Measurements from ENCODE around the gene MLYCD.

MLYCD gene

GRCh38 chr16:83956336-83957289 lies 57.7 kb downstream of the MLYCD start:
- peak; percentile 67 for DNase-seq (ENCODE audit: low spot score)

DNA sequence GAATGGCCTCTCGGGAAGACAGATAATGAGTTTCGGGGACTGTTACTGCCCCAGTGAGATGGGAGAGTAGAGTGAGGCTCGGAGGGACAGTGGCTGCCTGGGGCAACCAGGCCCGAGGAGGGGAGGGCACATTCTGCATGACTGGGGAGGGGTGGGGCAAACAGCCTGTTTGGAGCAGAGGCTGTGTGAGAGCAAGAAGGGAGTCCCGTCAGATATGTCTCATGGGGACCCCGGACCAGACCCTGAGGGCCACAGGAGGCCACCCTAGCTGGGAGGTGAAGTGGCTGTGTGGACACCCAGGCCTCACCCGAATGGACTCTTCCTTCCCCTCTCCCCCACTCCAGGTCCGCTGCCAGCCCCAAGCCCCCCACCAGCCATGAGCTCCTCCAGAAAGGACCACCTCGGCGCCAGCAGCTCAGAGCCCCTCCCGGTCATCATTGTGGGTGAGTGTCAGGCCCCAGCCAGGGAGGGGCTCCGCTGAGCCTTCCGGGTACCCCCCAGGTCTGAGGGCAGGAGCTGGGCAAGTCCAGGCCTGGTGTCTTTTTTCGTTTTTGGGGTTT lies 58.5 kb downstream of the MLYCD start:
- no peak for DNase-seq (ENCODE audit: low spot score)

DNA sequence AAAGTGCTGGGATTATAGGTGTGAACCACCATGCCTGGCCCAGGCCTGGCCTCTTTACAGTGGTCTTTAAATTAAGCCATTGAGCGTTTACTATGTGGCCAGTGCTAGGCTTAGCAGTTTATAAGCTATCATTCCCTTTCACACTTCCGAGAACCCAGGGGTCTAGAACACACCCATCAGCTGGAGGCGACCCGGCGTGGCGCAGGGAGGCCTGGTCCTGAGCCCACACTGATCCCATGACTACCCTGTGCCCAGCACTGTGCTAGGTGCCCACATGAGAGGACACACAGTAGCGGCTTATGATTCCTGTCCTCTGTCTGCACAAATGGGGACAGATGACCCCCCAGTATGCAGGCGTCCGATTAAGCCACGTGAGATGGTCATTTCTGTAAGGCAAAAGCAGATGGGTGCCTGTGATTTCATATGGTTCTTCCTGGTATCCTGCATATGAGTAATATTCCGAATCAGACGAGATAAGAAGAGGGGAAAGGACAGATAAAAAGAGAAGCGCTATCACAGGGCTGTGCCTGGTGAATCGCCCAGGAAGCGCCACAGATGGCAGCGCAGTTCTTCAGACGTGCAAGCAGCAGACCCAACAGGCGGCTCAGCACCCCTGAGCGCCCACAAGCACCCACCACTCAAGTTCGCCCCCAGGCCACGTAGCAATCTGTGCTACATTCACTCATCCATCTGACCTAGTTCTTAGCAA lies 59.4 kb downstream of the MLYCD start:
- no peak for DNase-seq (ENCODE audit: low spot score)

GRCh38 chr16:83958846-83959565 lies 60.1 kb downstream of the MLYCD start:
- no peak for DNase-seq (ENCODE audit: low spot score)

DNA sequence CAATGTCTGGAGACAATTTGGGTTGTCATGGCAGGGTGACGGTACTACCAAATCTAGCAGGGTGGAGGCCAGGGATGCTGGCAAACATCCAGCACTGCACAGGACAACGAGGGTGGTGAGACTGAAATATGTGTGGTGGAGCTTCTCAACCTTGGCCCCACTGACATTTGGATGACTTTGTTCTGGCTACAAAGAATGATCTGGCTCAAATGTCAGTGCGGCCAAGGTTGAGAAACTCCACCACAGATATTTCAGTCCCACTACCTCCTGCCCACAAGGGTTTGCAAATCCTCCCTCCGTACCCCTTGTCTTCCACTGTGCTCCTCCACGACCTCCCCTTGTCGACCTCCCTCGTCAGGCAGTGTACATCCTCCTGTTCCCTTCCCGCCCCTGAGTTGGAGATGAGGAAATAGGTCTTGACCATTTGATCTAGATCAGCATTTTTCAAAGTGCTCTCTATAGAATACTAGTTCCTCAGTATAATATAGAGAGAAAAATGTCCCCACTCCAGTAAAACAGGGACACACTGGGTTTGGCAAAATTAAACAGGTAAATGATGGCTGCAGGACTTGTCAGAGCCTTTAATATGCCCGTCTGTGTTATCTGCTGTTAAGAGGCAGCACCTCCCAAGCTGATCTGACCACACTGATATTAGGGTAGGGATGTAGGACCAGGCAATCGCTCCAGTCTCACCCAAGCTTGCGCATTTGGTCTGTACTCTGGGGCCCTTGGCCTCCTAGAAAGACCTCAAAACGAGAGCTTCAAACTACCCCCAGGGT lies 60.9 kb downstream of the MLYCD start:
- DNase-seq (ENCODE audit: low spot score), result no peak

GRCh38 chr16:83960521-83961249 lies 61.8 kb downstream of the MLYCD start:
- no peak for DNase-seq (ENCODE audit: low spot score)

DNA sequence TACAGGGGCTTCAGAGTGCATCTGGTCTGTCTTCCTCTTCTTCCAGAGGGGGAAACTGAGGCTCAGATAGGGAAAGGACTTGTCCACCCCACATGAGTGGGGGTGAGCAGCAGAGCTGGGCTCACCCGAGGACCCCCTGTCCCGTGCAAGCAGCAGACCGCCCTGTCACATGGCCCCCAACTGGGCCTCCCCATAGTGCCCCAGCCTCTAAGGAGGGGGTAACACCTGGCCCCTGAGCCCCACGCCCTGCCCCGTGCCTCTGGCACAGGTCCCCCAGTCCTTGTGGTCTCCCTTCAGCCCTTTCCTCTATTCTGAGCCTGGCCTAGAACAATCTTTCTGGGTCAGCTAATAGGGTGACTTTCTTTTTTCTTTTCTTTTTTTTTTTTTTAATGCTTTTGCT lies 62.7 kb downstream of the MLYCD start:
- DNase-seq (ENCODE audit: low spot score), result no peak

- DNase-seq (ENCODE audit: low spot score), result no peak
Observed at GRCh38 chr16:83963277-83964119, 64.6 kb downstream of the MLYCD start.

DNA sequence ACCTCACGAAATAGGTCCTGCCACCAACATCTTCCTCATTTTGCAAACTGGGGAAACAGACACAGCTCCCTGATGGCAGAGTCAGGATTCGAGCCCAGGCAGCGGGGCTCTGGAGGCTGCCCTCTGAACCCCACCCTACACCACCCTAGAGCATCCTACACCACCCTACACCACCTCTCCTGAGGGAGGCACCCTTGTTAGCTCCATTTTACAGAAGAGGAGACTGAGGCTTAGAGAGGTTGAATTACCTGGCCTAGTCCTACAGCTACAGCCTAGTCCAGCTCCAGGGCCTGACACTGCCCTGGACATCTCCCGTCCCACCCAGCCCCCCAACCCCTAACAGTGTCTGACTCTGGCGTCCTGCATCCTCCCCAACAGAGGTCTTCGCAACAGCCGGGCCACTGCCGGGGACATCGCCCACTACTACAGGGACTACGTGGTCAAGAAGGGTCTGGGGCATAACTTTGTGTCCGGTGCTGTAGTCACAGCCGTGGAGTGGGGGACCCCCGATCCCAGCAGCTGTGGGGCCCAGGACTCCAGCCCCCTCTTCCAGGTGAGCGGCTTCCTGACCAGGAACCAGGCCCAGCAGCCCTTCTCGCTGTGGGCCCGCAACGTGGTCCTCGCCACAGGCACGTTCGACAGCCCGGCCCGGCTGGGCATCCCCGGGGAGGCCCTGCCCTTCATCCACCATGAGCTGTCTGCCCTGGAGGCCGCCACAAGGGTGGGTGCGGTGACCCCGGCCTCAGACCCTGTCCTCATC lies 65.9 kb downstream of the MLYCD start:
- no peak for DNase-seq (ENCODE audit: low spot score)

GRCh38 chr16:83965444-83966152 lies 66.7 kb downstream of the MLYCD start:
- no peak for DNase-seq (ENCODE audit: low spot score)

GRCh38 chr16:83966153-83966696 lies 67.3 kb downstream of the MLYCD start:
- no peak for DNase-seq (ENCODE audit: low spot score)

GRCh38 chr16:83967091-83967490 lies 68.2 kb downstream of the MLYCD start:
- no peak for DNase-seq (ENCODE audit: low spot score)

DNA sequence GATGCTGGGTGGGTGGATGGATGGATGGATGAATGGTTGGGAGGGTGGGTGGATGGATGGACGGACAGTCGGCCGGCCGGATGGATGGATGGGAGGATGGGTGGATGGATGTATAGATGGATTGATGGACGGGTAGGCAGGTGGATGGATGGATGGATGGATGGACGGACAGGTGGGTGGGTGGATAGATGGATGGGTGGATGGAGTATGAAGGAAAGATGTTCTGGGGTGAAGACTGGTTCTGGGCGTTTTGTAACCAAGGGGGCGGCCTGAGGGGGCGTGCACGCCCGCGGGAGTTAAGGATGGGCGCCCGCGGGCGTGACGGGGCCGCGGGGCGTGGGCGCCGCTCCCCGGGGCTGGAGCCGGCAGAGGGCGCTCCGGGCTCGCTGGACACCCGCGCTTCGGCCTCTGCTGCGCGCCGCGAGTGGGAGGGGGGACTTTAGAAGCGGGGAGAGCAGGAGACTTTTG lies 69.0 kb downstream of the MLYCD start, which contains the start of gene NECAB2:
Gene NECAB2 (plus strand): TSS at position 407 of the 468 bp plus-strand sequence. CDS start 405 bp downstream, outside the sequence.
- peak; percentile 59 for DNase-seq (ENCODE audit: low spot score)

DNA sequence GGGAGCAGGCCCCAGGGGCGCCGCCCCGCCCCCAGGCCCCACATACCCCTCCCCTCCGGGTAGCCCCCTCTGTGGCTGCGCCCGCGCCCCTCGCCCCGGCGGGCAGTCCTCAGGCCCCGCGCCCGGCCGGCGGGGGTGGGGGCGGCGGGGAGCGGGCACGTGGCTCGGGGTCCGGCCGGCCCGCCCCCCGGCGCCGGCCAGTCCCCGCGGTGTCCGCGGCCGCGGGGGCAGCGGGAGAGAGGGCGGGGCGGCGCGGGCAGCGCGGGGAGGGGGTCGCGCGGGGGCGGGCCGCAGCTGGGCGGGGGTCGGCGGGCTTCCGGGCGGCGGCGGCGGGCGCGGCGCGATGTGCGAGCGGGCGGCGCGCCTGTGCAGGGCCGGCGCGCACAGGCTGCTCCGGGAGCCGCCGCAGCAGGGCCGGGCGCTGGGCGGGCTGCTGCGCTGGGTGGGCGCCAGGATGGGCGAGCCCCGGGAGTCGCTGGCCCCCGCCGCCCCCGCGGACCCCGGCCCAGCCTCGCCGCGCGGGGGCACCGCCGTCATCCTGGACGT lies 69.5 kb downstream of the MLYCD start:
- no peak for DNase-seq (ENCODE audit: low spot score)

DNA sequence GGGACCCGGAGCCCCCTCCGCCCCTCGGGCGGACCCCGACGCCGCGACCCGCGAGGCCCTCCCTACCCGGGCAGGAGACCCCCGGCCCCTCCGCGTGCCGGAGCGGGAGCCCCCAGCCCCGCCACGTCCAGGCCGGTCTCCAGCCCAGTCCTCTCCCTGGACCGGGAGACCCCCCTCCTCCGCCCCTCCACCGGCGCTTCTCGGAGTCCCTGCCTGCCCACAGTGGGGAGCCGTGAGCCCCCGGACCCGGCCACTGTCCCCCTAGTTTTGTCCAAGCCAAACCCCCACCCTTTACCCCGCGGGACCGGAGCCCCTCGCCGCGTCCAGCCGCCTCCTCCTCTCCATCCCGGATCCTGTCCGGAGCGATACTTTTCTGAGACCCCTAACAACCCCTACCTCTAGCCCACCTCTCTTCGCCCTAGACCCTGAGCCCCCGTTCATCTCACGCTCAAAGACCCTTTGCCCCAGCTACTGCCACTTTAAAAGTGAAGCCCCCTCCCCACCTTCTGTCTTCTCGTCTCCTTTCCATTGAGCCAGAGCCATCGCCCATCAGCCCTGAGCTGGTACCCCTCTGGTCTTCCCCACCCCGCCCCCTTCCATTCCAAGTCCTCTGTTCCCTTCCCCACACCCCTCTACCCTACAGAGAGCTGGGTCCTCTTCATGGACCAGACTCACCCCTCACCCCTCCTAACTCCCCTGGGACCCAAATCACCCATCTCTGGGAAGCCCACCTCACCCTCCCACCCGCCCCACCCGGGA lies 70.2 kb downstream of the MLYCD start:
- DNase-seq (ENCODE audit: low spot score), result no peak

- no peak for DNase-seq (ENCODE audit: low spot score)
Observed at GRCh38 chr16:83969771-83970429, 71.0 kb downstream of the MLYCD start.
